ENCODE results near the gene SQSTM1.
A peak's percentile ranks its signal among the peaks of the same experiment; 100 is the strongest.
"Not testable (repeated sequence)": the region's sequence is repeated elsewhere in the genome, so short reads cannot be mapped to it uniquely, and the experiment has no call there.

SQSTM1 gene

GRCh38 chr5:179833056-179833708 lies 12.5 kb downstream of the SQSTM1 start:
- H3K4me3 ChIP-seq (ENCODE audit: low read depth, low read length) = no peak overlapping the region
- no peak for TF ChIP-seq CTCF (IDR thresholded peaks at IDR 0.05; ENCODE audit: insufficient read depth, low read depth, low read length, missing control alignments)
- DNase-seq (ENCODE audit: low read depth) = no peak

GRCh38 chr5:179833709-179834070 lies 13.0 kb downstream of the SQSTM1 start:
- no peak overlapping the region for H3K4me3 ChIP-seq (ENCODE audit: low read depth, low read length)
- TF ChIP-seq CTCF (IDR thresholded peaks at IDR 0.05; ENCODE audit: insufficient read depth, low read depth, low read length, missing control alignments) = no peak
- DNase-seq (ENCODE audit: low read depth) = no peak

GRCh38 chr5:179834120-179834519 lies 13.4 kb downstream of the SQSTM1 start:
- DNase-seq (ENCODE audit: low read depth) = no peak
- no peak for TF ChIP-seq CTCF (IDR thresholded peaks at IDR 0.05; ENCODE audit: insufficient read depth, low read depth, low read length, missing control alignments)
- H3K4me3 ChIP-seq (ENCODE audit: low read depth, low read length) = no peak overlapping the region

GRCh38 chr5:179834871-179835270 lies 14.2 kb downstream of the SQSTM1 start:
- not testable (repeated sequence) for H3K4me3 ChIP-seq (ENCODE audit: low read depth, low read length); DNase-seq (ENCODE audit: low read depth)

GRCh38 chr5:179836225-179837019 lies 15.7 kb downstream of the SQSTM1 start:
- no peak overlapping the region for H3K4me3 ChIP-seq (ENCODE audit: low read depth, low read length)
- no peak for TF ChIP-seq CTCF (IDR thresholded peaks at IDR 0.05; ENCODE audit: insufficient read depth, low read depth, low read length, missing control alignments)
- DNase-seq (ENCODE audit: low read depth) = peak; percentile 28

GRCh38 chr5:179837076-179838011 lies 16.6 kb downstream of the SQSTM1 start:
- no peak for TF ChIP-seq CTCF (IDR thresholded peaks at IDR 0.05; ENCODE audit: insufficient read depth, low read depth, low read length, missing control alignments)
- DNase-seq (ENCODE audit: low read depth) = no peak
- H3K4me3 ChIP-seq (ENCODE audit: low read depth, low read length) = no peak overlapping the region

Measured in GM12865 (cell line).